Thoracic aorta (tissue), 2 donors: ENCODE results near the gene GNB3. TPM values are rescaled to one million over a fixed set of nuclear protein-coding genes. Genes with fewer than 3 reads are reported as not detected.

Experiments
- ATAC-seq: fragments of 150-250 bp; one replicate; pipeline ENCODE4 v1.8.0; 2017; ENCODE audit warnings: low read depth; ENCODE audit not compliant: insufficient number of reproducible peaks, low FRiP score
- DNase-seq: peaks from one replicate; pipeline ENCODE4 v3.0.0-alpha.2; 2020; ENCODE audit warnings: low spot score
- H3K27ac ChIP-seq, 2 donors: fragments of 200-600 bp; sonication (generic); 1 replicate in 1 of 2; 2 replicates in 1 of 2; pipeline ENCODE4 v1.5.1; 2016; ENCODE audit warnings: mild to moderate bottlenecking in 2 of 2, moderate library complexity in 2 of 2
- H3K27me3 ChIP-seq: fragments of 200-600 bp; sonication (generic); replicated peaks from 2 replicates; pipeline ENCODE4 v1.6.0; 2016; ENCODE audit warnings: mild to moderate bottlenecking; ENCODE audit not compliant: insufficient read depth
- H3K36me3 ChIP-seq: fragments of 200-600 bp; sonication (generic); one replicate; pipeline ENCODE4 v1.5.1; 2016
- H3K4me1 ChIP-seq, 2 donors: fragments of 200-600 bp; sonication (generic); 1 replicate in 1 of 2; 2 replicates in 1 of 2; pipeline versions ENCODE4 v1.5.1 to v1.6.0; 2016; ENCODE audit warnings: low read depth in 2 of 2, mild to moderate bottlenecking in 1 of 2; ENCODE audit not compliant: control insufficient read depth in 1 of 2
- H3K4me3 ChIP-seq: fragments of 200-600 bp; sonication (generic); 2 replicates; pipeline ENCODE4 v1.5.1; 2016; ENCODE audit warnings: mild to moderate bottlenecking
- H3K9me3 ChIP-seq: fragments of 200-600 bp; sonication (generic); 2 replicates; pipeline ENCODE4 v1.5.1; 2016
- CTCF ChIP-seq: fragments of 200-600 bp; sonication (generic); IDR thresholded peaks from one replicate; pipeline ENCODE4 v1.5.1; 2019; ENCODE audit warnings: antibody characterized with exemption
- total RNA-seq, 2 donors: library from RNA; depleted of rRNA; stranded (reverse); fragments of >200 nt; gene quantifications; one replicate each; pipeline versions ENCODE4 v1.1.0 to v1.2.3, GENCODE V29; 2016

GNB3 gene
- total RNA-seq, 2 donors from 2014 or later = 9.3 to 16.6 TPM

DNA sequence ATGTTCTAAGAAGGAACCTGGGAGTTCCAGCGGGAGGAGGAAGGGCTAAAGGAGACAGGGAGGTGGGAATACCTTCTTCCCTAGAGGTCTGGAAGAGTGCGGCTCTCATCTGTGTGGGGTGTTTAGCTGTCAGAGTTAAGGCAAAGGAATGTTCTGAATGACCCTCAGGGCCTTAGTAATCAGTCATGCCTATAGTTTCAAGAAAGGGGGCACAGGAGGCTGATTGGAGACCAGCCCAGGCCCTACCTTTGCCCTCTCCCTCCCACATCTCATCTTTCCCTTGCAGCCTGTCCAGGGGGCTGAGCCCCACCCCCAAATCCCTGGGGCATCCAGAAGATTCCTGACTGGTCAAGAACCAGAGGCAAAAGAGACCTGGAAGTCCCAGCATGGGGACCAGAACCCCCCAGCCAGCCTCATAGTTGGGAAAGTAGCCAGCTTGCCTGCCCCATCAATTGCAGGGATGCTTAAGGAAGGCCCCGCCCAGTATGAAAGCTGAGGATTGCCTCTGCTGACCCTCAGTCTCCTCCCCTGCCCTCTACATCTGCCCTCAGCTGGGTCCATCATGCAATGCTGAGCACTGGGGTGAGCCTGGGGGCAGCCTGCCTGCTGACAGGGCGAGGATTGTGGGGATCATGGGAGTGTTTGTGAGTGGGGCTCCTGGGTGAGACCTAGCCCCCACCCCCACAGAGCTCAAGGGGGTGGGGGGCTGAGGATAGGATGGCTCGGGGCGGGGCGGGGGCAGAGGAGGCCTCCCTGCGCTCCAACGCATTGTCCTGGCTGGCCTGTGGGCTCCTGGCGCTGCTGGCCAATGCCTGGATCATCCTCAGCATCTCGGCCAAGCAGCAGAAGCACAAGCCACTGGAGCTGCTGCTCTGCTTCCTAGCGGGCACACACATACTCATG, 17.3 kb upstream of the GNB3 start:
- no peak for ATAC-seq
- H3K4me1 ChIP-seq = peaks cover 12 to 39% of the 10 kb centered on the region in 2 donors
- no peak for DNase-seq
- no peak overlapping the region for H3K27ac ChIP-seq
- no peak for TF ChIP-seq CTCF
- H3K9me3 ChIP-seq = no peaks in the 10 kb centered on the region
- peaks cover 10% of the 10 kb centered on the region for H3K27me3 ChIP-seq
- H3K36me3 ChIP-seq = no peaks in the 10 kb centered on the region
- no peak overlapping the region for H3K4me3 ChIP-seq

GRCh38 chr12:6824085-6824775, 16.5 kb upstream of the GNB3 start:
- H3K4me1 ChIP-seq = peaks cover 12 to 39% of the 10 kb centered on the region in 2 donors
- no peaks in the 10 kb centered on the region for H3K36me3 ChIP-seq
- no peak for ATAC-seq
- no peak overlapping the region for H3K27ac ChIP-seq
- H3K27me3 ChIP-seq = peaks cover 10% of the 10 kb centered on the region
- no peak for TF ChIP-seq CTCF
- no peaks in the 10 kb centered on the region for H3K9me3 ChIP-seq
- no peak overlapping the region for H3K4me3 ChIP-seq
- no peak for DNase-seq

GRCh38 chr12:6824901-6825381, 15.8 kb upstream of the GNB3 start:
- no peak for ATAC-seq
- Histone ChIP-seq H3K4me3 (peak overlapping the region; percentile 54), H3K36me3 (no peaks in the 10 kb centered on the region), H3K4me1 (peaks cover 12 to 46% of the 10 kb centered on the region in 2 donors), H3K9me3 (no peaks in the 10 kb centered on the region), H3K27ac (no peak overlapping the region), H3K27me3 (peaks cover 10% of the 10 kb centered on the region)
- TF ChIP-seq CTCF = no peak
- no peak for DNase-seq

- peaks cover 12 to 50% of the 10 kb centered on the region in 2 donors for H3K4me1 ChIP-seq
- DNase-seq = peak; percentile 47
- peaks cover 10% of the 10 kb centered on the region for H3K27me3 ChIP-seq
- ATAC-seq = no peak
- no peaks in the 10 kb centered on the region for H3K9me3 ChIP-seq
- H3K4me3 ChIP-seq = peak overlapping the region; percentile 54
- TF ChIP-seq CTCF = peak; percentile 93
- no peak overlapping the region for H3K27ac ChIP-seq
- H3K36me3 ChIP-seq = no peaks in the 10 kb centered on the region
These were observed 15.2 kb upstream of the GNB3 start for GRCh38 chr12:6825398-6826124.
